H1 (cell line): ENCODE results near the gene INPP4B. TPM values are rescaled to one million over a fixed set of nuclear protein-coding genes. Genes with fewer than 3 reads are reported as not detected.

Source experiments
- CTCF ChIA-PET: fragments of 300-600 bp; sonication (Branson Sonifier 250); formaldehyde crosslinking; loops from one replicate; lab custom pipeline; 2021; ENCODE audit not compliant: partially characterized antibody; lab: Charles Lee
- POLR2A ChIA-PET: fragments of 300-600 bp; sonication (Branson Sonifier 250); formaldehyde crosslinking; loops from one replicate; lab custom pipeline; 2021; ENCODE audit warnings: inconsistent platforms; ENCODE audit not compliant: partially characterized antibody; lab: Charles Lee
- DNase-seq, 2 experiments: peaks; one replicate each; pipeline versions ENCODE4 v3.0.0 to v3.0.0-alpha.2; 2010 to 2022; ENCODE audit warnings: low spot score in 2 of 2, low read depth in 1 of 2, mixed read lengths in 1 of 2
- FAIRE-seq: peaks from 2 replicates; lab custom pipeline; 2011; peaks lifted over from hg19 to GRCh38; lab: Jason Lieb, UNC
- H2AFZ ChIP-seq: 2 replicates; pipeline ENCODE4 v1.8.1; 2012; ENCODE audit warnings: low read length, inconsistent platforms
- H2AK5ac ChIP-seq: 2 replicates; pipeline ENCODE4 v1.6.1; 2013; ENCODE audit warnings: low read depth, low read length
- H2BK120ac ChIP-seq: replicated peaks from 2 replicates; pipeline ENCODE3; 2013; ENCODE audit warnings: low read depth, low read length, inconsistent platforms
- H2BK12ac ChIP-seq: 2 replicates; pipeline ENCODE4 v1.6.1; 2013; ENCODE audit warnings: low read depth, low read length
- H2BK15ac ChIP-seq: 2 replicates; pipeline ENCODE4 v1.6.1; 2013; ENCODE audit warnings: low read length
- H2BK20ac ChIP-seq: 2 replicates; pipeline ENCODE4 v1.6.1; 2013; ENCODE audit warnings: low read length
- H2BK5ac ChIP-seq: 2 replicates; pipeline ENCODE4 v1.6.1; 2013; ENCODE audit warnings: low read depth, low read length
- H3K14ac ChIP-seq: 2 replicates; pipeline ENCODE4 v1.6.1; 2013; ENCODE audit warnings: inconsistent platforms; ENCODE audit not compliant: insufficient read length
- H3K18ac ChIP-seq: 2 replicates; pipeline ENCODE4 v1.6.1; 2013; ENCODE audit warnings: low read length; ENCODE audit errors: extremely low read depth
- H3K23ac ChIP-seq: 2 replicates; pipeline ENCODE4 v1.6.1; 2013; ENCODE audit warnings: inconsistent platforms; ENCODE audit not compliant: insufficient read length
- H3K23me2 ChIP-seq: 2 replicates; pipeline ENCODE4 v1.6.1; 2013; ENCODE audit warnings: low read depth, low read length
- H3K27ac ChIP-seq: 2 replicates; pipeline ENCODE4 v1.6.1; 2011; ENCODE audit warnings: low read depth, low read length, inconsistent platforms
- H3K27me3 ChIP-seq, 4 experiments: replicated peaks in 1 of 4; 1 replicate in 1 of 4; 2 replicates in 3 of 4; pipeline versions ENCODE4 v1.6.1 to v1.8.1; 2011 to 2013; ENCODE audit warnings: low read length in 3 of 4, mild to moderate bottlenecking in 3 of 4, inconsistent platforms in 2 of 4, mixed read lengths in 2 of 4, moderate library complexity in 1 of 4; ENCODE audit not compliant: control insufficient read depth in 3 of 4, insufficient read depth in 3 of 4; ENCODE audit errors: extremely low read depth in 1 of 4
- H3K36me3 ChIP-seq, 4 experiments: 2 replicates each; pipeline versions ENCODE4 v1.6.1 to v1.8.1; 2011 to 2013; ENCODE audit warnings: mild to moderate bottlenecking in 4 of 4, low read length in 3 of 4, moderate library complexity in 2 of 4, control low read depth in 1 of 4, inconsistent platforms in 1 of 4; ENCODE audit not compliant: insufficient read depth in 4 of 4, control insufficient read depth in 2 of 4
- H3K4ac ChIP-seq: replicated peaks from 2 replicates; pipeline ENCODE3; 2013; ENCODE audit warnings: low read length, low read depth, mixed read lengths, inconsistent platforms; ENCODE audit not compliant: insufficient read length
- H3K4me1 ChIP-seq, 4 experiments: replicated peaks in 1 of 4; 1 replicate in 1 of 4; 2 replicates in 3 of 4; pipeline versions ENCODE4 v1.6.1 to v1.8.1; 2011 to 2013; ENCODE audit warnings: low read length in 3 of 4, inconsistent platforms in 2 of 4, mixed read lengths in 1 of 4; ENCODE audit not compliant: insufficient read depth in 4 of 4, control insufficient read depth in 3 of 4
- H3K4me2 ChIP-seq, 2 experiments: 2 replicates each; pipeline versions ENCODE4 v1.6.1 to v1.8.1; 2011 to 2013; ENCODE audit warnings: low read depth in 2 of 2, low read length in 2 of 2, control low read depth in 1 of 2, inconsistent platforms in 1 of 2, mild to moderate bottlenecking in 1 of 2; ENCODE audit not compliant: insufficient read depth in 1 of 2
- H3K4me3 ChIP-seq, 4 experiments: fragments of 200-600, 300-600 bp in 1 of 4; sonication (generic), shearing (Covaris generic), sonication (Bioruptor Twin) in 1 of 4; 2 replicates each; pipeline versions ENCODE4 v1.5.1 to v1.8.1; 2011 to 2016; ENCODE audit warnings: low read length in 4 of 4, low read depth in 3 of 4, control low read depth in 2 of 4, inconsistent platforms in 2 of 4, mild to moderate bottlenecking in 2 of 4, mixed read lengths in 1 of 4, moderate library complexity in 1 of 4; ENCODE audit not compliant: insufficient read depth in 2 of 4; ENCODE audit errors: extremely low read depth in 1 of 4
- H3K56ac ChIP-seq: replicated peaks from 2 replicates; pipeline ENCODE3; 2013; ENCODE audit warnings: low read depth, mild to moderate bottlenecking, mixed read lengths, low read length, inconsistent platforms; ENCODE audit not compliant: insufficient read length
- H3K79me1 ChIP-seq: 2 replicates; pipeline ENCODE4 v1.6.1; 2013; ENCODE audit warnings: low read depth, low read length, control low read depth
- H3K79me2 ChIP-seq, 2 experiments: 2 replicates each; pipeline versions ENCODE4 v1.6.1 to v1.8.1; 2012 to 2013; ENCODE audit warnings: low read length in 2 of 2, mild to moderate bottlenecking in 2 of 2, inconsistent platforms in 1 of 2; ENCODE audit not compliant: insufficient read depth in 2 of 2, control insufficient read depth in 1 of 2
- H3K9ac ChIP-seq, 4 experiments: replicated peaks in 1 of 4; 1 replicate in 1 of 4; 2 replicates in 3 of 4; pipeline versions ENCODE4 v1.6.1 to v1.8.1; 2011 to 2013; ENCODE audit warnings: low read depth in 3 of 4, low read length in 3 of 4, control low read depth in 2 of 4, mild to moderate bottlenecking in 2 of 4, moderate library complexity in 2 of 4, inconsistent platforms in 1 of 4; ENCODE audit errors: extremely low read depth in 1 of 4
- H3K9me3 ChIP-seq, 2 experiments: 2 replicates each; pipeline versions ENCODE4 v1.6.1 to v1.8.1; 2012 to 2013; ENCODE audit warnings: mild to moderate bottlenecking in 2 of 2, moderate library complexity in 2 of 2, control low read depth in 1 of 2, inconsistent platforms in 1 of 2, low read depth in 1 of 2, low read length in 1 of 2, mixed read lengths in 1 of 2; ENCODE audit not compliant: insufficient read depth in 2 of 2
- H4K20me1 ChIP-seq, 2 experiments: replicated peaks in 1 of 2; 2 replicates each; pipeline versions ENCODE3 to v1.8.1; 2011 to 2013; ENCODE audit warnings: inconsistent platforms in 2 of 2, low read length in 2 of 2, mild to moderate bottlenecking in 1 of 2; ENCODE audit not compliant: insufficient read depth in 2 of 2, control insufficient read depth in 1 of 2
- H4K5ac ChIP-seq: 2 replicates; pipeline ENCODE4 v1.6.1; 2013; ENCODE audit warnings: low read length, low read depth, mixed read lengths, inconsistent platforms; ENCODE audit not compliant: insufficient read length
- H4K8ac ChIP-seq: 2 replicates; pipeline ENCODE4 v1.8.0; 2013; ENCODE audit warnings: mild to moderate bottlenecking, moderate library complexity, low read length, inconsistent platforms; ENCODE audit not compliant: insufficient read depth; ENCODE audit errors: extremely low read depth
- H4K91ac ChIP-seq: replicated peaks from 2 replicates; pipeline ENCODE3; 2013; ENCODE audit warnings: low read length, mixed read lengths, inconsistent platforms; ENCODE audit not compliant: insufficient read length
- CTCF ChIP-seq, 3 experiments: IDR thresholded peaks; 1 replicate in 2 of 3; 2 replicates in 1 of 3; pipeline versions ENCODE4 v1.5.1 to v1.6.1; 2011; ENCODE audit warnings: low read length in 3 of 3, mild to moderate bottlenecking in 3 of 3, inconsistent platforms in 2 of 3, low read depth in 1 of 3, moderate library complexity in 1 of 3; ENCODE audit not compliant: insufficient read depth in 1 of 3; ENCODE audit errors: control extremely low read depth in 1 of 3
- TBP ChIP-seq: IDR thresholded peaks from 2 replicates; pipeline ENCODE4 v1.6.1; 2011; ENCODE audit warnings: low read depth, low read length, improper control_type of control experiment
- WGBS, 2 experiments: shearing (Covaris generic) in 1 of 2; methylation state at CpG; one replicate each; pipeline versions ENCODE4 v1.1.6 to v1.1.7; 2013 to 2015; ENCODE audit warnings: low lambda C conversion rate in 2 of 2, mixed read lengths in 2 of 2, inconsistent platforms in 1 of 2, low coverage in 1 of 2, missing lambda C conversion rate in 1 of 2; ENCODE audit not compliant: insufficient replicate concordance in 2 of 2, insufficient coverage in 1 of 2, insufficient read length in 1 of 2; ENCODE audit errors: extremely low coverage in 1 of 2, missing lambda C conversion rate in 1 of 2; 5-methylcytosine and 5-hydroxymethylcytosine counted together
- polyA plus RNA-seq, 7 experiments: library from polyadenylated mRNA; depleted of rRNA in 3 of 7; stranded (reverse) in 5 of 7; unstranded in 2 of 7; fragments of >200 nt in 5 of 7; fragments of 200-250 nt in 2 of 7; gene quantifications; 1 replicate in 5 of 7; 2 replicates in 1 of 7; 4 replicates in 1 of 7; pipeline versions ENCODE4 v1.2.1 to v1.2.3, GENCODE V29; 2011 to 2013; ENCODE audit warnings: missing spikeins in 2 of 7, mixed read lengths in 2 of 7
- total RNA-seq: library from RNA; stranded (reverse); fragmentation: NEBNext Ultra II Directional; extraction: Animal tissue kit (Norgen Biotek cat#: 25700); gene quantifications from 2 replicates; pipeline ENCODE4 v1.2.1, GENCODE V29; 2021

The INPP4B gene
- total and polyA plus RNA-seq, 2 of the 8 experiments (the other 6 are each of a cell fraction or from before 2014, with no cell fraction given), result 0.11 to 0.54 TPM

- Histone ChIP-seq H3K4ac (no peak overlapping the region), H3K14ac (no peak overlapping the region), H2BK12ac (no peak overlapping the region), H2AFZ (no peak overlapping the region), H3K56ac (no peak overlapping the region), H3K27me3 (no peaks in the 10 kb centered on the region), H3K9me3 (no peaks in the 10 kb centered on the region), H2BK120ac (no peak overlapping the region), H3K79me1 (no peaks in the 10 kb centered on the region), H3K18ac (no peak overlapping the region), H3K4me2 (no peak overlapping the region), H3K36me3 (no peaks in the 10 kb centered on the region), H3K4me3 (no peak overlapping the region), H2BK5ac (no peak overlapping the region), H2BK20ac (no peak overlapping the region), H4K5ac (no peak overlapping the region), H3K23ac (no peak overlapping the region), H4K20me1 (peaks cover 0 to 2% of the 10 kb centered on the region in 2 experiments), H3K79me2 (no peaks in the 10 kb centered on the region), H2AK5ac (no peak overlapping the region), H4K91ac (no peak overlapping the region), H3K23me2 (no peaks in the 10 kb centered on the region), H4K8ac (no peak overlapping the region), H3K9ac (no peak overlapping the region), H3K27ac (no peak overlapping the region), H2BK15ac (no peak overlapping the region), H3K4me1 (no peaks in the 10 kb centered on the region; a peak in 1 of 7 replicates)
- no peak for FAIRE-seq
- TF ChIP-seq TBP (no peak), CTCF (IDR thresholded peaks at IDR 0.05; ENCODE audit: control extremely low read depth in 1 of 3, insufficient read depth in 1 of 3, low read depth in 1 of 3, low read length in 3 of 3) (no peak)
- ChIA-PET POLR2A (no interaction called here), CTCF (no interaction called here)
- no peak for DNase-seq
- 95% methylated on average over 3 of the region's 3 CpGs; no CpG with 5 or more reads in 1 of the 2 experiments for WGBS, 2 experiments
Observed at GRCh38 chr4:142500966-142501365, 345.1 kb downstream of the INPP4B start.
